ENCODE data around the gene CFAP74. TPM values are rescaled to one million over a fixed set of nuclear protein-coding genes. Genes with fewer than 3 reads are reported as not detected.

CFAP74 gene
- total and polyA plus RNA-seq, 2 of the 13 experiments (the other 11 are each of a cell fraction or from before 2014, with no cell fraction given), result 0.27 to 0.62 TPM

DNA sequence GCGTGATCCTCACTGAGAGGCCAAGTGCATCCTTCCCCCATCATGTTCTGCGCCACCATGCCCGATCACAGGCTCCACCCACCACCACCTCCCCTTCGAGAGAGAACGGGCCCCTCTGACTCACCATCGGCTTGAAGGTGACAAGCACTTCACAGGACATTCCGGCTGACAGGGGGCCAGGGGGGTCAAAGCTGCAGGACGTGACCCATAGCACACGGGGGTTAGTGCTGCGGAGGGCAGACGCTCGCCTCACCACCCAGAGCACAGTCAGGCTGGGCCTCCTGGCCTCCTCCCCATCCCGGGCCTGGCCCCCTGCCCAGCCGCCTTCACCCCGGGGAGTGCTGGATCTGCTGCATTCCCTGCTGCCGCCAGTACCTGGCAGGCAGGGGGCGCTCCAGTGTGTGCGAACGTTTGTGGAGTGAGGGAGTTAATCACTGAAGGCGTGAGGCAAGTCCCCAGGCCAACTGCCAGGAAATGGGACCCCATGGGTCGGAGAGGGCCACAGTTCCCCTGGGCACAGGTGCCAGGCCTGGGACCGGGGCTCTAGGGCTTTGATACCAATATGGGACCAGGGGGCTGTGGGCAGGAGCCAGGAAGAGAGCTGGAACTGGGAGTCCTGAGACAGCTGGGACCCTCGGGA is 43.6 kb downstream of the CFAP74 start (continued):
- TF ChIP-seq, protein P1, sequence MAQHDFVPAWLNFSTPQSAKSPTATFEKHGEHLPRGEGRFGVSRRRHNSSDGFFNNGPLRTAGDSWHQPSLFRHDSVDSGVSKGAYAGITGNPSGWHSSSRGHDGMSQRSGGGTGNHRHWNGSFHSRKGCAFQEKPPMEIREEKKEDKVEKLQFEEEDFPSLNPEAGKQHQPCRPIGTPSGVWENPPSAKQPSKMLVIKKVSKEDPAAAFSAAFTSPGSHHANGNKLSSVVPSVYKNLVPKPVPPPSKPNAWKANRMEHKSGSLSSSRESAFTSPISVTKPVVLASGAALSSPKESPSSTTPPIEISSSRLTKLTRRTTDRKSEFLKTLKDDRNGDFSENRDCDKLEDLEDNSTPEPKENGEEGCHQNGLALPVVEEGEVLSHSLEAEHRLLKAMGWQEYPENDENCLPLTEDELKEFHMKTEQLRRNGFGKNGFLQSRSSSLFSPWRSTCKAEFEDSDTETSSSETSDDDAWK (CRISPR knock-in tag; IDR thresholded peaks at IDR 0.05), result no peak

DNA sequence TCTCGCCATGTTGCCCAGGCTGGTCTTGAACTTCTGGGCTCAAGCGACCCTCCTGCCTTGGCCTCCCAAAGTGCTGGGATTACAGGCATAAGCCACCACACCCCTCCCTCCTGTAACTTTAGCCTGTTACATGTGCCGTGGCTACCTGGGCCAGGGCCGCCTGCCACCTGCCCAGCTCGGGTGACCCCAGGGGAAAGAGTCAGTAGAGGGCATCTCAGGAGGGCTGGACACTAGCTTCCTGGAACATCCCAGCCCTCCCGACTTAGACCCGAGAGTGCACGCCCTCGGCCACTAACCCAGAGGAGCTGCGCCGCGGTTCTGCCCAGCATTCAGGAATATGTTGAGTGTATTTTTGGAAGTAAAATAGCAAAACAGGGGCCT is 44.1 kb downstream of the CFAP74 start:
- in situ Hi-C loops (cut with HindIII; ENCODE audit: extremely low pct_ligation_motif_present, low pct_unique_long_range_greater_than_20kb), result no loop called here
- BruUV-seq (replicated peaks), result no TSS peak
- 39% methylated on average over 11 of the region's 12 CpGs for WGBS (ENCODE audit: low lambda C conversion rate)
- intact Hi-C loops (cut with micrococcal nuclease; ENCODE audit: unreplicated experiment), result no loop called here
- Histone ChIP-seq H3K9ac (ENCODE audit: insufficient read depth, low read depth, low read length) (no peak overlapping the region), H3K9me3 (ENCODE audit: low read length) (no peaks in the 10 kb centered on the region), H3K4me3 (replicated peaks in 1 of 3; ENCODE audit: insufficient read depth in 1 of 3, low read depth in 2 of 3, low read length in 3 of 3) (peak overlapping the region in 1 of 3 experiments; percentile 51; a peak in 1 of 6 replicates), H3K4me1 (ENCODE audit: insufficient read depth, low read length) (peaks cover 92% of the 10 kb centered on the region), H3K27ac (ENCODE audit: extremely low read length, insufficient read depth, low read length) (no peak overlapping the region), H4K20me1 (ENCODE audit: insufficient read depth, low read length) (no peaks in the 10 kb centered on the region), H3K79me2 (ENCODE audit: insufficient read depth, low read length) (no peaks in the 10 kb centered on the region), H3K36me3 (replicated peaks in 1 of 2; ENCODE audit: control insufficient read depth in 1 of 2, insufficient read depth in 2 of 2, low read length in 2 of 2) (no peaks in the 10 kb centered on the region), H2AFZ (ENCODE audit: low read length) (no peak overlapping the region), H3K27me3 (ENCODE audit: control insufficient read depth in 1 of 2, insufficient read depth in 2 of 2, low read length in 2 of 2) (peaks cover 2 to 53% of the 10 kb centered on the region in 2 experiments; a peak in 4 of 5 replicates), H3K4me2 (ENCODE audit: low read depth, low read length) (peak overlapping the region; percentile 67)
- FAIRE-seq, result no peak
- ChIA-PET POLR2A (interaction anchor here (1.0 to 2.0 kb wide), 3 partner anchors 15 to 51 kb away, joined by 3 to 5 read pairs (median 3); no protein-coding TSS in a partner anchor), CTCF (ENCODE audit: low intra/inter-chr PET ratio, low total read pairs) (interaction anchor here (1.6 to 3.3 kb wide), 3 partner anchors 15 to 86 kb away, joined by 5 to 30 read pairs (median 6); no protein-coding TSS in a partner anchor)
- no peak for DNase-seq (ENCODE audit: low spot score)
- no peak for TF ChIP-seq ZNF33B (CRISPR knock-in tag; IDR thresholded peaks at IDR 0.05)
- TF ChIP-seq ZNF225 (CRISPR knock-in tag; IDR thresholded peaks at IDR 0.05), result 0 out of 2 replicates have a peak, but pooled peaks have one; percentile 23
- TF ChIP-seq, protein P2, sequence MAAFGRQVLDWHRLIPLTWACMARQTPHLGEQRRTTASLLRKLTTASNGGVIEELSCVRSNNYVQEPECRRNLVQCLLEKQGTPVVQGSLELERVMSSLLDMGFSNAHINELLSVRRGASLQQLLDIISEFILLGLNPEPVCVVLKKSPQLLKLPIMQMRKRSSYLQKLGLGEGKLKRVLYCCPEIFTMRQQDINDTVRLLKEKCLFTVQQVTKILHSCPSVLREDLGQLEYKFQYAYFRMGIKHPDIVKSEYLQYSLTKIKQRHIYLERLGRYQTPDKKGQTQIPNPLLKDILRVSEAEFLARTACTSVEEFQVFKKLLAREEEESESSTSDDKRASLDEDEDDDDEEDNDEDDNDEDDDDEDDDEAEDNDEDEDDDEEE (CRISPR knock-in tag; IDR thresholded peaks at IDR 0.05), result 0 out of 2 replicates have a peak, but pooled peaks have one; percentile 16
- TF ChIP-seq NRL (CRISPR knock-in tag; IDR thresholded peaks at IDR 0.05; ENCODE audit: borderline replicate concordance), result 0 out of 2 replicates have a peak, but pooled peaks have one; percentile 0
- no peak for TF ChIP-seq ZNF251 (CRISPR knock-in tag; IDR thresholded peaks at IDR 0.05)
- peak; percentile 1; the same call in 2 of the 3 replicates for ATAC-seq

Data from HepG2 (cell line).